Heart right ventricle (tissue), 16 donors: ENCODE data around the gene ZSCAN32. TPM values are rescaled to one million over a fixed set of nuclear protein-coding genes. Genes with fewer than 3 reads are reported as not detected.

ENCODE experiments used
- ATAC-seq, 8 donors: fragments of 200-7000 bp; cut with Tn5 transposase; one replicate each; pipeline ENCODE4 v1.9.1; 2020; ENCODE audit warnings: mild to moderate bottlenecking in 8 of 8, moderate library complexity in 8 of 8, moderate number of reproducible peaks in 1 of 8
- DNase-seq, 2 donors: peaks; one replicate each; pipeline ENCODE4 v3.0.0-alpha.2; 2020
- H3K27ac ChIP-seq, 10 donors: fragments of 200-600 bp; sonication (generic) in 2 of 10; one replicate each; pipeline versions ENCODE4 v1.5.0 to v1.8.0; 2020 to 2022; ENCODE audit warnings: mild to moderate bottlenecking in 3 of 10
- H3K27me3 ChIP-seq, 7 donors: fragments of 200-600 bp; one replicate each; pipeline ENCODE4 v1.8.0; 2021 to 2022; ENCODE audit warnings: mild to moderate bottlenecking in 2 of 7
- H3K36me3 ChIP-seq, 9 donors: fragments of 200-600 bp; sonication (generic) in 1 of 9; one replicate each; pipeline versions ENCODE4 v1.5.0 to v1.8.0; 2020 to 2022; ENCODE audit warnings: mild to moderate bottlenecking in 2 of 9
- H3K4me1 ChIP-seq, 9 donors: fragments of 200-600 bp; sonication (generic) in 1 of 9; one replicate each; pipeline versions ENCODE4 v1.5.0 to v1.8.0; 2020 to 2022; ENCODE audit warnings: mild to moderate bottlenecking in 4 of 9
- H3K4me3 ChIP-seq, 10 donors: fragments of 200-600 bp; sonication (generic) in 2 of 10; one replicate each; pipeline versions ENCODE4 v1.5.0 to v1.8.0; 2020 to 2022; ENCODE audit warnings: mild to moderate bottlenecking in 7 of 10, moderate library complexity in 2 of 10
- H3K9me3 ChIP-seq, 11 donors: fragments of 200-600 bp in 10 of 11; sonication (generic) in 2 of 11; one replicate each; pipeline versions ENCODE4 v1.5.0 to v1.8.0; 2013 to 2022; ENCODE audit warnings: mild to moderate bottlenecking in 2 of 11, control low read depth in 1 of 11, moderate library complexity in 1 of 11
- WGBS, 2 donors: extraction: QIAGEN DNeasy Blood & Tissue Kit; methylation state at CpG; one replicate each; pipeline ENCODE4 v1.1.7; 2013; ENCODE audit warnings: inconsistent platforms in 1 of 2; 5-methylcytosine and 5-hydroxymethylcytosine counted together
- intact Hi-C, 10 donors: fragments of 100-400 bp; cut with DNase I; formaldehyde crosslinking; loops; one replicate each; pipeline versions ENCODE4 v1.11.1 to v1.14.2; 2022
- long read RNA-seq, 3 donors: library from polyadenylated mRNA; unstranded; transcript quantifications; one replicate each; pipeline ENCODE4 v2.0.0, GENCODE V29; 2020 to 2021
- polyA plus RNA-seq, 2 donors: library from polyadenylated mRNA; stranded (reverse); fragments of 200-250 nt; gene quantifications; one replicate each; pipeline ENCODE4 v1.2.3, GENCODE V29; 2013
- total RNA-seq, 10 donors: library from RNA; stranded (reverse); fragmentation: NEBNext Ultra II Directional in 3 of 10; extraction: Animal tissue kit (Norgen Biotek cat#: 25700) in 3 of 10; gene quantifications; one replicate each; pipeline versions ENCODE4 v1.2.1 to v1.2.4, GENCODE V29; 2021 to 2023
- TF ChIP-seq, protein P1 (sequence below), 9 donors: fragments of 200-600 bp; sonication (generic) in 2 of 9; IDR thresholded peaks; one replicate each; pipeline versions ENCODE4 v1.5.0 to v1.8.0; 2021 to 2022; ENCODE audit warnings: antibody characterized with exemption in 9 of 9, mild to moderate bottlenecking in 5 of 9, moderate library complexity in 1 of 9
- donor health status: Arrhythmogenic right ventricular cardiomyopathy.
- donor health status: ischemic (EF 13 %, LVEDD 7.1; RV severe dilation, severe dysfunction).
- donor health status: healthy with polysubstance abuse.
- donor health status: DM: no; HTN: yes; CAD: no.
- donor health status: DM: no; HTN: no; CAD: no.
- donor health status: ischemic (EF 25% LVEDD 6.9; RV normal size, moderate dysfunction).
- donor health status: ischemic (EF 25% LVEDD 5.7; RV mildly dilated, moderate dysfunction).
- donor health status: healthy.
- donor health status: DM: yes; HTN: yes; CAD: no.
- donor health status: Ischemic cardiomyopathy.
- donor health status: ischemic (EF 35%, LVEDD 5.7; RV mildly dilated, moderate dysfunction).
- donor health status: nonischemic (EF 11% LVEDD 7.7; RV severe dilation, severe dysfunction).
- donor health status: DM: yes; HTN: yes; CAD: no.
- donor health status: PGD.
- donor health status: ischemic (EF 29% LVEDD 5.4; RV normal size, mild dysfunction).
- donor health status: nonischemic (EF 23%, LVEDD 6.1; RV moderate dilation, normal function).

Gene ZSCAN32
- total RNA-seq (1 to 10 TPM; 5.0 to 9.0 (median 6.9) TPM), polyA plus RNA-seq (1 to 10 TPM; 6.1 to 7.0 TPM)
- long read RNA-seq, donor 1, transcript ZSCAN32-202 (7 exons, 3,173 nt): major isoform, 6 of 11 reads
- long read RNA-seq, donor 1, partial matches to known transcripts: 1 of 11 reads
- long read RNA-seq, donor 1, other reads (novel, unspliced or antisense): 3 of 11 reads
- long read RNA-seq, donor 2, partial matches to known transcripts: 2 of 11 reads
- long read RNA-seq, donor 2, other reads (novel, unspliced or antisense): 6 of 11 reads
- long read RNA-seq, donor 3, partial matches to known transcripts: 6 of 22 reads
- long read RNA-seq, donor 3, other reads (novel, unspliced or antisense): 8 of 22 reads

DNA sequence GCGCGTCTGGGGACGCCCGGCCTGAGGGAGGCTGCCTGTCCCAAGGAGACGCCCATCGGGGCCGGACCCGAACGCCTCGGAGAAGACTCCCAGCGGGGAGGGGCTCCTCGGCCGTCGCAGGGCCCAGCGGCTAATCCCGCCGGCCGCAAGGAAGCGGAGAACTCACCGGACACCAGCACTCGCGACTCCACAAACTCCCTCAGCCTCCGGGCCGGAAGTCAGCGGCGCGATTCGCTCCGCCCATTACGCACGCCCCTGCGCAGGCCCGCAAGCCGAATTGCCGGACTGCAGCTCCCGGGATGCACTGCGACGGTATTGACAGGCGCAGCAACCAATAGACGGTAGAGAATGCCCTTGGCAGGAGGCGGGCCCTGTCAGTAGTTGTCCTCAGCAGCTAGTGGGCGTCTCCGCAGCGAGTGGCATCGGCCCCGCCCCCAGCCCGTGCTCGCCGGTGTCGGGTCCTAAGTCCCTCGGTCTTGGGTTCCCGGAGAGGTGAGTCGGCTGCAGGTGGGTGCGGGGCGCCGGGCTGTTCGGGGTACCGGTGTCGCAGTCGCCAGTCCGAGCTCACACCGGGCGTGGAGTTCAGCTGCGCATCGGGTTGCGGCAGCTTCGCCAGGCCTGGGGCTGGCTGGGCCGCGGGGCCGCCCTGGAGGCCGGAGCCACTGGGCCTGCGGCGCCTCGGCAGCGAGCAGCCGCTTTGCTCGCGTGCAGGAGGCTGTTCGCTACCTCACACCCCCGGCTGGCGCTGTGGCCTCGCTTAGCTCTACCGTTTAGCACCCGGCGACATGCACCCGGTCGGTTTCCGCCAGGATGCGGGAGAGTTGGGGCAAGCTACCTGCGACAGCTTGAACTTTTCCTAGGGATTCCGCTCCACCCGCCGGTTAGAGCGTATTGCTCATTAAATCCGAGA lies at the start of gene ZSCAN32, which contains the start of gene ZNF174:
Gene ZSCAN32, minus strand, starts transcription at position 226 of the 910 bp plus-strand sequence. CDS start 3,447 bp downstream, outside the sequence.
Gene ZNF174, plus strand, starts transcription at position 437 of the 910 bp plus-strand sequence. CDS start 790 bp downstream, outside the sequence.
- Histone ChIP-seq H3K9me3 (peaks cover 0 to 67% (median 23%) of the 10 kb centered on the region in 11 donors), H3K27ac (peak within 1 kb of the TSS; percentile 16 to 92 (median 86)), H3K4me3 (peak within 1 kb of the TSS; percentile 64 to 99 (median 85)), H3K36me3 (peaks cover 0 to 59% (median 46%) of the 10 kb centered on the region in 9 donors), H3K4me1 (peaks cover 0 to 38% (median 21%) of the 10 kb centered on the region in 9 donors), H3K27me3 (no peaks in the 10 kb centered on the region)
- DNase-seq (peak; percentile 97 to 99), ATAC-seq (peak; percentile 99 to 100 (median 100))
- TF ChIP-seq, protein P1, sequence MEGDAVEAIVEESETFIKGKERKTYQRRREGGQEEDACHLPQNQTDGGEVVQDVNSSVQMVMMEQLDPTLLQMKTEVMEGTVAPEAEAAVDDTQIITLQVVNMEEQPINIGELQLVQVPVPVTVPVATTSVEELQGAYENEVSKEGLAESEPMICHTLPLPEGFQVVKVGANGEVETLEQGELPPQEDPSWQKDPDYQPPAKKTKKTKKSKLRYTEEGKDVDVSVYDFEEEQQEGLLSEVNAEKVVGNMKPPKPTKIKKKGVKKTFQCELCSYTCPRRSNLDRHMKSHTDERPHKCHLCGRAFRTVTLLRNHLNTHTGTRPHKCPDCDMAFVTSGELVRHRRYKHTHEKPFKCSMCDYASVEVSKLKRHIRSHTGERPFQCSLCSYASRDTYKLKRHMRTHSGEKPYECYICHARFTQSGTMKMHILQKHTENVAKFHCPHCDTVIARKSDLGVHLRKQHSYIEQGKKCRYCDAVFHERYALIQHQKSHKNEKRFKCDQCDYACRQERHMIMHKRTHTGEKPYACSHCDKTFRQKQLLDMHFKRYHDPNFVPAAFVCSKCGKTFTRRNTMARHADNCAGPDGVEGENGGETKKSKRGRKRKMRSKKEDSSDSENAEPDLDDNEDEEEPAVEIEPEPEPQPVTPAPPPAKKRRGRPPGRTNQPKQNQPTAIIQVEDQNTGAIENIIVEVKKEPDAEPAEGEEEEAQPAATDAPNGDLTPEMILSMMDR (IDR thresholded peaks at IDR 0.05): peak in 3 of 9 donors; percentile 11 to 37 (median 29)
- intact Hi-C loops: loop anchor here in 7 of 10 donors (1.0 to 10.0 kb wide), 12 partner anchors 36 to 166 kb away; partner anchors contain the start of genes TIGD7 (in 3 of the 7), ZNF75A (in 3 of the 7), CLUAP1 (in 2 of the 7) and NAA60 (in 2 of the 7)
- 0% methylated on average over 95 of the region's 95 CpGs for WGBS, 2 donors

DNA sequence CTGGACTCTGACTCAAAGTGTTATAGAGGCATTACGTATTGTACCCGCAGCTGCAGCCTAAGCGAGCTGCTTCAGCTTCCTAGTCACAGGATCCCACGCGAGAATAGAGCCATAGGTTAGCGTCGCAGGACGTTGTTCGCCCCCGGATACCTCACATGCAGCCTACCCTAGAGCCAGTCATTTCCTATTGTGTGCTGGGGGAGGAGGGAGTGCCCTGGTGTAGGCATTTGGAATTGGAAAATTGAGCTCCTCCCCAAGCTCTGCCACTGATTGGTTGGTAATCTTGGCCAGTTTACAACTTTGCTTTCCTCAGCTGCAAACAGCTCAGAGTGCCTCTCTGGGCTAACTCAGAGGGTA lies 43.2 kb upstream of the ZSCAN32 start:
- H3K36me3 ChIP-seq: peaks cover 0 to 45% (median 21%) of the 10 kb centered on the region in 9 donors
- DNase-seq (no peak), ATAC-seq (peak; percentile 27 to 86 (median 70))
- peak overlapping the region; percentile 42 to 93 (median 83) for H3K27ac ChIP-seq
- no peaks in the 10 kb centered on the region for H3K27me3 ChIP-seq
- TF ChIP-seq, protein P1 (IDR thresholded peaks at IDR 0.05): peak in 1 of 9 donors; percentile 5
- intact Hi-C loops: loop anchor here in 2 of 10 donors (5.0 kb wide), 1 partner anchor 42 kb away; the partner anchor contains the start of genes ZNF174 (in 2 of the 2) and ZSCAN32 (in 2 of the 2)
- peak overlapping the region; percentile 37 to 79 (median 64) for H3K4me3 ChIP-seq
- WGBS, 2 donors: 30 to 32% methylated on average over 10 of the region's 10 CpGs
- H3K9me3 ChIP-seq: peaks cover 0 to 23% (median 4%) of the 10 kb centered on the region in 11 donors
- H3K4me1 ChIP-seq: peaks cover 0 to 22% (median 10%) of the 10 kb centered on the region in 9 donors

DNA sequence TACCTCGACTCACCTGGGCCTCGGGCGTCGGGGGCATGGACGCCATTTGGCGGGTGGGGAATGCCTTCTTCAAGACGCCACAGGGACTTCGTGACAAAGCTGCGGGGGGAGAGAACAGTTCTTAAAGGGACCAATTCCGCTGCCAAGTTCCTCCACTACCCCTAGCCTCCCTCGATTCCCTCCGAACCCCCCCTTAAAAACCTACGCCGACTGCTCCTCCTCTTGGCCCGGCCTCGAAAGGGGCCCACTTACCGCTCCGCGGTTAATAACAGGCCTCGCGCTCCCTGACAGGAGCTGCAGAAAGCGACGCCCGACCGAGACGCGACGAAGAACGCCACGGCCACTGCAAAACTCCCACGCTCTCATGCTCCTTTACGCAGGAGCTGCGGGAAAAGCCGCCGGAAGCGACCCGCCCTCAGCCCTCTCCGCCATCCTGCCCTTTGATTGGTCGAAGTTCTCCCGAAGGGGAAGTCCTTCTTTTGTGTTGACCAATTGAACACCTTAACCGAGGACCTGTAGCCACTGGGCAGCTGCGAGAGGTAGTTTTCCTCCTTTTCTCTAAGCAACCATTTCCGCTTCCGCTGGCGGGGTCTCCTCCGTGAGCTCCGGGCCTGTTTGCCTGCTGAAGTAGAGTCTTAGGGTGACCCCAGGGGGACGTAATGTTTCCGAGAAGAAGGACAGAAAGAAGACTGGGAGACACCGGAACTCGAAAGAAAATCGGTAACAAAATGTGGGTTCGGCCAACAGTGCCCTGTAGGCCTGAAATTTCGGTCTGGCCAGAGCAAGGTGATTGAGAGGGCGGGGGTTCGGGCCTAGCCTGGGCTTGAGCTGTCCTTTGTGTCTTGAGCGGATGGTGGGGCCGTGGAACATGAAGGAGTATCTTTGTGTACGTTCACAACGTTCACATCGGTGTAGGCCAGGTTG lies 42.6 kb upstream of the ZSCAN32 start, which contains the start of the genes NAA60 and ZNF597:
Gene NAA60, plus strand, starts transcription at position 573 of the 924 bp plus-strand sequence. CDS start 32,548 bp downstream, outside the sequence.
Gene ZNF597, minus strand, starts transcription at position 397 of the 924 bp plus-strand sequence. Its CDS starts 351 bp downstream, at position 46.
- intact Hi-C loops: loop anchor here in 2 of 10 donors (5.0 kb wide), 1 partner anchor 41 kb away; the partner anchor contains the start of genes ZNF174 (in 2 of the 2) and ZSCAN32 (in 2 of the 2)
- no peaks in the 10 kb centered on the region for H3K27me3 ChIP-seq
- peak; percentile 75 to 88 for DNase-seq
- peak within 1 kb of the TSS; percentile 55 to 93 (median 83) for H3K27ac ChIP-seq
- peaks cover 0 to 22% (median 10%) of the 10 kb centered on the region in 9 donors for H3K4me1 ChIP-seq
- WGBS, 2 donors: 31 to 43% methylated on average over 61 of the region's 61 CpGs
- ATAC-seq: peak; percentile 96 to 99 (median 98)
- H3K9me3 ChIP-seq: peaks cover 0 to 29% (median 4%) of the 10 kb centered on the region in 11 donors
- TF ChIP-seq, protein P1 (IDR thresholded peaks at IDR 0.05): no peak
- peaks cover 0 to 41% (median 23%) of the 10 kb centered on the region in 9 donors for H3K36me3 ChIP-seq
- H3K4me3 ChIP-seq: peak within 1 kb of the TSS; percentile 37 to 79 (median 64)
